HG03095 (cell line): ENCODE measurements around the gene OBSCN.

ENCODE experiments used
- ATAC-seq: cut with Tn5 transposase; IDR thresholded peaks from one replicate; pipeline ENCODE4 v1.9.1; 2021; ENCODE audit warnings: moderate library complexity; ENCODE audit not compliant: unreplicated experiment

The OBSCN gene

DNA sequence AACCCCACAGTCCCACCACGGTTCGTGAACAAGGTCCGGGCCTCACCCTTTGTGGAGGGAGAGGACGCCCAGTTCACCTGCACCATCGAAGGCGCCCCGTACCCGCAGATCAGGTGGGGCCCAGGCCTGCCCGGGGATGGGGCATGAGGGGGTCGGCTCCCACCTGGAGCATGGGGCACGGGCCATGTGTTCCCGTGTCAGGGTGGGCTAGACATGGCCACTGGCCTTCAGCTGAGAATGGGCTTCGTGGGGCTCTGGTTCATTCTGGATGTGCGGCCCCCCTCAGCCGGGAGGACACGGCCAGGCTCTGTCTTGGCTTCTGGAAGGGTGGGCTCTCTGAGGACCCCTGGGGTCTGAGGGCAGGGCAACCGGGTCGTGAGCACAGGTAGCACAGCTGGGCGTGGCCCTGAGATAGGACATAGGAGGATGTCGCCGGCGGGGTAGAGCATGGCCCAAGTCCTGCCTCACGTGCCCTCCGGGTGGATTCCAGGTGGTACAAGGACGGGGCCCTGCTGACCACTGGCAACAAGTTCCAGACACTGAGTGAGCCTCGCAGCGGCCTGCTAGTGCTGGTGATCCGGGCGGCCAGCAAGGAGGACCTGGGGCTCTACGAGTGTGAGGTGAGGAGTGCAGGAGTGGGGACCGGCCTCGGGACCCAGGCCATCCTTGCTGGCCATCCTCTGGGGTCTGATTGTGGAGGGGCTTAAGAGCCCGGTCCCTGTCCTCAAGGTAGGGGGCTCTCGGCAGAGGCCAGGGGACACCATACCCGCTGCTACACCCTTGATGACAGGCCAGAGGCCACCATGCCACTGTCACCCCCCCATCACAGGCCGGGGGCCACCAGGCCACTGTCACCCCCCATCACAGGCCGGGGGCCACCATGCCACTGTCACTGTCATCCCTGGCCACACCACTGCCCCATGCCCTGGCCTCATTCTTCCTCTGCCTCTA lies 143.3 kb downstream of the OBSCN start:
- no peak for ATAC-seq

GRCh38 chr1:228351850-228352249 lies 144.0 kb downstream of the OBSCN start:
- ATAC-seq, result no peak

- ATAC-seq, result no peak
Observed at GRCh38 chr1:228352677-228353481, 145.0 kb downstream of the OBSCN start.

DNA sequence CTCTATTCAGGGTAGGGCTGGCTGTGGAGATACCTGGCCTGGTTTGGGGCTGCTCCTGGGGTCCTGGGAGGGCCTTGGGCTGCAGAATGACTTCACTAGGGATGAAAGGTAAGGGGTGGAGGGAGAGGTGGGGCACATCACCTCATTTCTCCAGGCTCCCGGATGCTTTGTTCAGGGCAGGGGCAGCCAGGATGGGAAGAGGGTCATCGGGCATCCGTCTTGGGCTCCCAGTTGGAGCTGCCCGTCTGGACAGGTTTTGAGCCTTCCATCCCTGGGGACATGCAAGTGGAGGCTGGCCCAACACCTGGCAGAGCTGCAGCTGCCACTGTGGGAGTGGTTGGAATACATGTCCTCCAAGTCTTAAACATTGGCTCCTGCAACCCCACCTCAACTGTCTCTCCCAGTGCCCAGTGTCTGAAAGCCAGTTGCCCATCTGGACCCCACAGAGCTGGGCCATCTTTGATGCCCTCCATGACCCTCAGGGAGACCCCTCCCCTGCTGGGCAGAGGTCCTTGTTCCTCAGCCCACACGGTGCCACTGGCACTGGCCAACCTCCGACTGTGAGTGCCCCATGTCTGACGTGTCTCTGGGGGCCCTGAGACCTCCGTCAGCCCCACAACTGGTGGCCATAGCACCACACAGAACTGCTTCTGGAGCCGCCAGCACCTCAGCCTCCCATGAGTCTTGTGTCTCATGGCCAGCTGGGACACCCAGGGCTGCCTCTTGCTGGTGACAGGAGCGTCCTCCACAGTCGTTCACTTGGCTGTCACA lies 145.9 kb downstream of the OBSCN start:
- ATAC-seq, result no peak

DNA sequence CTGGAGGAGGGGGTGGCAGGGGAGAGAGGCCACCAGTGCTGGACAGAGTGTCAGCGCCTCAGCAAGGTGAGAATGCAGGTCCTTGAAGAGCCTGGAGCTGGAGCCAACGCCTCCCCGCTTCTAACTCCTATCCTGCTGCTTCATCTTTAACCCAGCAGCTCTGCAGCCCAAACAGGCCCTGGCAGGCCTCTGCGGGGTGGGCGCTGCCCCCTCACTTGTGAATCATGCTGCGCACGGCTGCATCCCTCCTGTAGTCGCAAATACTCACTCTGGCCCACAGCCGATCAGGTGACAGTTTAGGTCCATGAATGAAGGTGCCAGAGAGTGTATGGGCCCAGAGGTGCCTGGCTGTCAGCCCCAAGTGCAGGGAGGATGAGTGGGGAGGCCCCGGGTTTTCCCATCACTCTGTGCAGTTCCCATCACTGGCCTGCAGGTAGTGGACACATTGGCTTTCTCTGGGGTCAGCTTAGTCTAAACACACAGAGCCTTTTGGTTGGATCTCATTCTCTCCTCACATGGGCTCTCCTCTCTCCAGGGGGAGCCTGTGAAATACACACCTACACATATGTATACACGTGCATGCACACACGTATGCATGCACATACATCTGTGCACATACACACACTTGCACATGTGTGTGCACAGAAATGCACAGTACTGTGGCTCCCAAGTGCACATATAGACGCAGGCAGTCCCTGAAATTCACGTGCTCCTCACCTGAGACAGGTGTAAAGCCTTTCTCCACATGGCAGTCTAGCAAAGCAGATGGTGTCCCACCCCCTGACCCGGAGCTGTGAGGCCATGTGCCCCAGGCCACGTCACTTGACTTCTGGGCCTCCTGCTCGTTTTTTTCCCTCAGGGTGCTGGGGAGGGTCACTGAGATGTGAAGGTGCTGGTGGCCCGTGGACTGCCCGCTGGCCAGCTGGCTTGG lies 146.8 kb downstream of the OBSCN start:
- no peak for ATAC-seq

DNA sequence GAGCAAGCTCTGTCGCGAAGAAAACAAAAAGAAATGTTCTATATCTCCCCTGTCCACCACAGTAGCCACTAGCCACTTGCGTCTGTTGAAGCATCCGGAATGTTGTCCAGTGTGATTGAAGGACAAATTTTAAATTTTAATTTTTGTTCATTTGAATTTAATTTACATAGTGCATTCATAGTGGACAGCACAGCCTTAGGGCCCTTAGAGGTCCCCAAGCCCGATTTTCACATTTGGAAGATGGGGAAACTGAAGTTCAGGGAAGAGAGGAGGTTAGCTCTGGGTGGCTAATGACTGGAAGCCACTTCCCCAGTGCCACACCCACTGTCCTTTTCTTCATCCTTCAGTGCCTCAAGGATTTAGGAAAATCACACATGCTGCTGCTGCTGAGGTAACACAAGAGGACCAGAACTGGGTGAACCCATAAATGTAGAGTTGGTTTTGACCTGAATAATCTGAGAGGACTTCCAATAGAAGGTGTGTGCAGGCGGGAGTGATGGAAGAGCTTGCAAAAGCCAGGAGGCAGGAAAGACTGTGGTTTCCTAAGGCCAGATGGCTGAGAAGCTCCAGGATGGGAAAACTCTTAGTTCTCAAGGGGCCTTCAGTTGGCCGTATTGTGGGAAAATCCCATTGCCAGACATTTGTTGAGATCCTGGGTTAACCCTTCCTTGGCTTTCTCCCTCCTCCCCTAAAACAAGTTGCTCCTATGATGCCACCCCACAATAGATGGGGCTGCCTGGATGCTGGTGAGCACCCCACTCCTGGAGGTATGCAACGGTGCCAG lies 149.2 kb downstream of the OBSCN start:
- ATAC-seq, result no peak

GRCh38 chr1:228358039-228358763 lies 150.4 kb downstream of the OBSCN start:
- no peak for ATAC-seq

DNA sequence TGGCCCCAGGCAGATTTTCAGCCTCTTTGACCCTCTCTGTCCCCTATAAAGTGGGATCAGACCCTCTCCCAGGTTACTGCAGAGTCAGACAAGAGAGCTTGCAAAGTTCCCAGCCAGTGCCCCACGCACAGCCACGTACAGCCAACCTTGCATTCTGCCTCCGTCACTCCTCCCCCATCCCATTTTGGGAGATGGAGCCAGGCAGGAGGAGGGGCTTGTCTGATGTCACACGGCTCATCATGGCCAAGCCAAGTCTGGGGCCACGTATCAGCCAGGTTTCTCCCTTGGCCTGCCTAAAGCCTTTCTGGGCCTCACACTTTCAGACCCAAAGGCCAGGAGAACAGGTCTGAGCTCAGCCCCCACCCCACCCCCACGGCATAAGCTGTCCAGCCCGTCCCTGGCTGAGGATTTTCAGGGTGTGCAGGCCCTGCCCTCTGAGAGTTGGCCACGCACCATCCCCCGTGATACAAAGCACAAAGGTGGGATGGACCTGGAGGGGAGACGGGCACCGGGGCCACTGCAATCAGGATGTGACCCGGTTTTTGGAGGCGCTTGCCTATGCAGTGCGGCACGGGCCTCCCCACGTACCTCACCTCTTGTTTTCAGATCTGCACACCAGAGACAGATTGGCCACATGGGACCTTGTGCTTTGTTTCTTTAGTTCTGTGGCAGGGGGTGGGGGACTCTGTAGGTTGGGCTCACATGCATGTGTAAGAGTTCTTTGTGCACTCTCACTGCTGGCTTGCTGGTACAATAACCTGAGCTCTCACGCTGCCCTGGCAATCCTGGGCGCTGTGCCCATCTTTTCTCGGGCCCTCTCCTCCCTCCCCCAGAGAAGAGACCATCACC lies 151.1 kb downstream of the OBSCN start:
- ATAC-seq, result no peak

- no peak for ATAC-seq
Observed at GRCh38 chr1:228359613-228360532, 152.0 kb downstream of the OBSCN start.

DNA sequence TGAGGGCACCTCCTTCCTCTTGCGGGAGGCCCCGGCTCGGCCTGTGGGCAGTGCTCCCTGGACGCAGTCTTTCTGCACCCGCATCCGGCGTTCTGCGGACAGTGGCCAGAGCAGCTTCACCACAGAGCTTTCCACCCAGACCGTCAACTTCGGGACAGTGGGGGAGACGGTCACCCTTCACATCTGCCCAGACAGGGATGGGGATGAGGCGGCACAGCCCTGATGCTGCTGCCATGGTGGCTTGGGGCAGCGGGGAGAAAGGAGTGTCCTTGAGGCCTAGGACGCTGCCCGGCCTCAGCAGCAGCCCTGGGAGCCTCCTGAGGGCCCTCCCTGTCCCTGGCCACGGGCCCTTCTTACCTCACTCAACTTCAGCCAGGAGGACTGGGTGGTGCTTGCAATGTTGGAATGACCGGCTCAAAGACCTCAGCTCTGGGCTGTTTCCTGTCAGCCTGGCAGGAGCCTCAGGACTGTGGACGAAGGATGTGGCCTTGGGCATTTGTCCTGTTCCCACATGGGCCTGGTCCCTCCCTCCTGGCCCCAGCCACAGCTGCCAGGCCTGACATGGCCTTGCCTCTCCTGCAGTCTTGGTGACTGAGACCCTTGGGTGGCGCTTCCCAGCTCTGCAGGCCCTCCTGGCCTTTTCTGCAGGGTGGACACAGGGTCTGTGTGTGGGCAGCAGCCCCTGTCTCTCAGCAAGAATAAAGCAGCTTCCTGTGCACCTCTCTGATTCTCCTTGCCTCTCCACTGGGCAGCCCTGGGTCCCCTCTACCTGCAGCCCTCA lies 152.9 kb downstream of the OBSCN start:
- no peak for ATAC-seq

GRCh38 chr1:228361314-228362140 lies 153.7 kb downstream of the OBSCN start:
- no peak for ATAC-seq

GRCh38 chr1:228362141-228362883 lies 154.5 kb downstream of the OBSCN start:
- no peak for ATAC-seq

DNA sequence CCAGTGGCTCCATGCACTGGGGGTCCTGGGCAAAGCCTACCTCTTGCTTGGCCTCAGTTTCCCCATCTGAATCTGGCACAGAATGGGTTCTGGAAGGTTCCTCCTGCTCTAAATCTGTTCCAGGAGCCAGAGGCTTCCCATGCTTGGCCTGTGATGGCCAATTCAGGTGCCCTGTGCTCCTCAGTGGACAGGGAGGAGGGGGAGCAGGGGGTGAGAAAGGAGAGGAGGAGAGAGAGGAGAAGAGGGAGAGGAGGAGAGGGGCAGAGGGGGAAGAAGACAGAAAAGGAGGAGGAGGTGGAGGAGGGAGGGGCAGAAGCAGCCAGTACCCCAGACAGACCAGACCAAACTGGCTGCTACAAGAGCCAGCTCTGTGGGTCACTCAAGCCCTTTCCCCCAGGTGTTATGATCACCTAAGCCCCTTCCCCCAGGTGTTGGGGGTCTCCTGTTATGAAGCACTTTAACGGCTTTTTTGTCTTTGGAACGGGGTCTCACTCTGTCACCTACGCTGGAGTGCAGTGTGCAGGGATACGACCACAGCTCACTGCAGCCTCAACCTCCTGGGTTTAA lies 155.1 kb downstream of the OBSCN start:
- ATAC-seq, result no peak

GRCh38 chr1:228363686-228364067 lies 155.8 kb downstream of the OBSCN start:
- ATAC-seq, result no peak
